ENCODE data around the gene RALGDS.

GRCh38 chr9:133106511-133107244 is 14.4 kb downstream of the RALGDS start:
- TF ChIP-seq CTCF (conservative IDR thresholded peaks at IDR 0.05) (no peak), ZFX (IDR thresholded peaks at IDR 0.05) (no peak)

Measured in C4-2B (cell line).